Measurements from ENCODE around the gene ZNF302. TPM values are rescaled to one million over a fixed set of nuclear protein-coding genes. Genes with fewer than 3 reads are reported as not detected.
"Not testable (repeated sequence)": the region's sequence is repeated elsewhere in the genome, so short reads cannot be mapped to it uniquely, and the experiment has no call there.

Gene ZNF302
- total RNA-seq, 4 donors from 2014 or later: 14.9 to 43.2 (median 28.2) TPM

DNA sequence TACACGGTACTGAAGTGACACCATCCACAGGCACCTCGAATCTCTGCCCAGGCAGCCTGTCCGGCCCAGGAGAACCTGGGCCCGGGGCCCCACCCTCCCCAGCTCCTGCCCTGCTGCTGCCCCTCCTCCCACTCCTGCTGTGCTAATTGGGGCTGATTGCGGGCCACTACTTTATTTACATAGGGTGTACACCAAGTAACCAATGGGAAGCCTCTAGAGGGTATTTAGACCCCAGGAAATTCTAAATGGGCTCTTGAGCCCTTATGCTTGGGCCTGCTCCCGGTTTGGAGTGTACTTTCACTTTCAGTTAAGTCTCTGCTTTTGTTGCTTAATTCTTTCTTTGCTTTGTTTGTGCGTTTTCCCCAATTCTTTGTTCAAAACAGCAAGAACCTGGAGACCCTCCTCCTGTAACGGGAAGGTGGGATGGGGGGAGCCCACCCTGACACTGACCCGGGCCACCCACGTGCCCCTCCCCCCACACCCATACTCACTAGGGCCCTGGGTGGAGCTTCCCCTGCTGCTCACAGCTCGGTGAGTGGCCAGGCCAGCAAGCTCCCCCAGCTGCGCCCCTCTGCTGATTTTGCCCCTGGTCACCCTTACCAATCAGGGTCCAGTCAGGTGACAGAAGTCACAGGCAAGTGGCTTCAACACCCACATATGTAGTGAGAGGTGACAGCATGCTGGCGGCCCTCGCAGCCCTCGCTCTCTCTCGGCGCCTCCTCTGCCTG, 10.0 kb upstream of the ZNF302 start:
- Histone ChIP-seq H3K27ac (peak overlapping the region; percentile 75 to 84 (median 79)), H3K36me3 (no peaks in the 10 kb centered on the region), H3K27me3 (no peaks in the 10 kb centered on the region), H3K9me3 (no peaks in the 10 kb centered on the region), H3K4me3 (peak overlapping the region; percentile 41 to 52 (median 48)), H3K4me1 (peaks cover 12 to 15% of the 10 kb centered on the region in 2 donors)
- ATAC-seq (peak; percentile 28), DNase-seq (no peak)
- TF ChIP-seq POLR2A (IDR thresholded peaks at IDR 0.05) (no peak), CTCF (IDR thresholded peaks at IDR 0.05 in 4 of 5, conservative IDR thresholded peaks at IDR 0.05 in 1 of 5) (no peak)
- intact Hi-C loops (cut with DNase I; ENCODE audit: low total_unique reads) (no loop called here), in situ Hi-C loops (cut with MboI; ENCODE audit: low sequenced_read_pairs in 4 of 4) (no loop called here)

DNA sequence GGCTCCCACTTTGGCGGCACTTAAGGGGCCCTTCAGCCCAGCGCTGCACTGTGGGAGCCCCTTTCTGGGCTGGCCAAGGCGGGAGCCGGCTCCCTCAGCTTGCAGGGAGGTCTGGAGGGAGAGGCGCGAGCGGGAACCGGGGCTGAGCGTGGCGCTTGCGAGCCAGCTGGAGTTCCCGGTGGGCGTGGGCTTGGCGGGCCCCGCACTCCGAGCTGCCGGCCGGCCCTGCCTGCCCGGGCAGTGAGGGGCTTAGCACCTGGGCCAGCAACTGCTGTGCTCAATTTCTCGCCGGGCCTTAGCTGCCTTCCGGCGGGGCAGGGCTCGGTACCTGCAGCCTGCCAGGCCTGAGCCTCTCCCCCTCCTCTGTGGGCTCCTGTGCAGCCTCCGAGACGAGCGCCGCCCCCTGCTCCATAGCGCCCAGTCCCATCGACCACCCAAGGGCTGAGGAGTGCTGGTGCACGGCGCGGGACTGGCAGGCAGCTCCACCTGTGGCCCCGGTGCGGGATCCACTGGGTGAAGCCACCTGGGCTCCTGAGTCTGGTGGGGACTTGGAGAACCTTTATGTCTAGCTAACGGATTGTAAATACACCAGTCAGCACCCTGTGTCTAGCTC, 9.3 kb upstream of the ZNF302 start:
- H3K4me3 ChIP-seq: peak overlapping the region; percentile 41 to 52 (median 48)
- intact Hi-C loops (cut with DNase I; ENCODE audit: low total_unique reads): not testable (repeated sequence)

GRCh38 chr19:34668690-34669089, 8.8 kb upstream of the ZNF302 start:
- H3K36me3 ChIP-seq; ATAC-seq; H3K9me3 ChIP-seq; H3K27ac ChIP-seq; H3K27me3 ChIP-seq; DNase-seq; intact Hi-C loops (cut with DNase I; ENCODE audit: low total_unique reads); H3K4me3 ChIP-seq; in situ Hi-C loops (cut with MboI; ENCODE audit: low sequenced_read_pairs in 4 of 4): not testable (repeated sequence)
- peaks cover 10 to 18% of the 10 kb centered on the region in 2 donors for H3K4me1 ChIP-seq

More for the DNA sequence above, 9.3 kb upstream of the ZNF302 start:
- ATAC-seq; DNase-seq; H3K9me3 ChIP-seq; H3K36me3 ChIP-seq; in situ Hi-C loops (cut with MboI; ENCODE audit: low sequenced_read_pairs in 4 of 4); H3K27me3 ChIP-seq: not testable (repeated sequence)
- H3K4me1 ChIP-seq: peaks cover 6 to 18% of the 10 kb centered on the region in 2 donors
- H3K27ac ChIP-seq: peak overlapping the region; percentile 75 to 84 (median 79)

DNA sequence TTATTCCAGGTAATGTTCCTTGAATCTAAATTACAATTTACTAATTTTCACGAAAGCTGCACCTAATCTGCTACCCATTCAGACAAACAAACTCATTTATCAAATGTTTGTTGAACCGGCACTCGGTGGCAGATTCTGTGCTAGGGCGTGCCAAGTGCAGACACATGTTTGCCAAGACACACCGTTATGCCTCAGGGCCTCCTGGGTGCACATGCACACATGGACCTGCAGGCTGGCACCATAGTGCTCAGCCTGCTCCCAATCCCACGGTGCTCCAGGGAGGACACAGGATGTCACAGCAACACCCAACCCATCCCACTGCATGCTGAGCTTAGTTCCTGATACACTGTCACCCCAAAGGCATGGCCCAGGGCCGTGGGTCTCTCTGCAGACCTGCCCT, 8.2 kb upstream of the ZNF302 start:
- ATAC-seq (no peak), DNase-seq (no peak)
- H3K27ac ChIP-seq: no peak overlapping the region
- in situ Hi-C loops (cut with MboI; ENCODE audit: low sequenced_read_pairs in 4 of 4) (no loop called here), intact Hi-C loops (cut with DNase I; ENCODE audit: low total_unique reads) (no loop called here)
- no peaks in the 10 kb centered on the region for H3K36me3 ChIP-seq
- no peaks in the 10 kb centered on the region for H3K9me3 ChIP-seq
- TF ChIP-seq CTCF (IDR thresholded peaks at IDR 0.05 in 4 of 5, conservative IDR thresholded peaks at IDR 0.05 in 1 of 5): no peak
- TF ChIP-seq POLR2A (IDR thresholded peaks at IDR 0.05): no peak
- H3K27me3 ChIP-seq: no peaks in the 10 kb centered on the region
- H3K4me3 ChIP-seq: no peak overlapping the region
- H3K4me1 ChIP-seq: peaks cover 7 to 19% of the 10 kb centered on the region in 2 donors

DNA sequence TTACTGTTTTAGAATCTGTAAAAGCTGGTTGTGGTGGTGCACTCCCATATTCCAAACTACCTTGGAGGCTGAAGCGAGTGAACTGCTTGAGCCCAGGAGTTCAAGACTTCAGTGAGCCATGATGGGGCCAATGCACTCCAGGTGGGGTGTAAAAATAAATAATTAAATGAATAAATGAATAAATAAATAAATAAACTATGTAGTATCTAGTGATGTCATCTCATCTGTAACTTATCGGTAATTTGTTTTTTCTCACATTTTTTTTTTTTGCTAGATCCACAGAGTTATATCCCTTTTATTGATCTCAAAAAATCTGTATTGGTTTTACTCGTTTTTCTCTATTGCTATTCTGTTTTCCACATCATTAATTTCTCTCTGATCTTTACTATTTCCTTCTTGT, 5.5 kb upstream of the ZNF302 start:
- ATAC-seq (no peak), DNase-seq (no peak)
- H3K27ac ChIP-seq: no peak overlapping the region
- no peak overlapping the region for H3K4me3 ChIP-seq
- H3K4me1 ChIP-seq: peaks cover 17 to 30% of the 10 kb centered on the region in 2 donors
- intact Hi-C loops (cut with DNase I; ENCODE audit: low total_unique reads) (loop anchor here (10.0 kb wide), 2 partner anchors 407 to 1497 kb away; no protein-coding TSS in a partner anchor), in situ Hi-C loops (cut with MboI; ENCODE audit: low sequenced_read_pairs in 4 of 4) (loop anchor here in 1 of 4 donors (10.0 kb wide), 1 partner anchor 63 kb away; the partner anchor contains the start of gene ZNF181)
- no peaks in the 10 kb centered on the region for H3K27me3 ChIP-seq
- no peak for TF ChIP-seq POLR2A (IDR thresholded peaks at IDR 0.05)
- TF ChIP-seq CTCF (IDR thresholded peaks at IDR 0.05 in 4 of 5, conservative IDR thresholded peaks at IDR 0.05 in 1 of 5): no peak
- H3K36me3 ChIP-seq: no peaks in the 10 kb centered on the region
- no peaks in the 10 kb centered on the region for H3K9me3 ChIP-seq
